ENCODE measurements around the gene ATP9B. TPM values are rescaled to one million over a fixed set of nuclear protein-coding genes. Genes with fewer than 3 reads are reported as not detected.

Gene ATP9B
- total and polyA plus RNA-seq, 7 donors: 6.5 to 66.5 (median 28.1) TPM

GRCh38 chr18:79334496-79335233, 265.5 kb downstream of the ATP9B start:
- Histone ChIP-seq H3K4me1 (no peaks in the 10 kb centered on the region), H3K9me3 (no peaks in the 10 kb centered on the region), H3K36me3 (peaks cover 0 to 78% (median 20%) of the 10 kb centered on the region in 4 donors), H3K4me3 (no peak overlapping the region), H3K27ac (no peak overlapping the region), H3K27me3 (no peaks in the 10 kb centered on the region)
- no peak for DNase-seq
- WGBS, 2 donors: 91 to 94% methylated on average over 29 of the region's 29 CpGs
- TF ChIP-seq EP300 (IDR thresholded peaks at IDR 0.05) (no peak), CTCF (IDR thresholded peaks at IDR 0.05) (no peak), POLR2A (IDR thresholded peaks at IDR 0.05) (no peak), POLR2AphosphoS5 (IDR thresholded peaks at IDR 0.05) (no peak)
- intact Hi-C loops (cut with DNase I): no loop called here

GRCh38 chr18:79335833-79336360, 266.7 kb downstream of the ATP9B start:
- Histone ChIP-seq H3K4me1 (no peaks in the 10 kb centered on the region), H3K4me3 (no peak overlapping the region), H3K9me3 (no peaks in the 10 kb centered on the region), H3K27me3 (no peaks in the 10 kb centered on the region), H3K36me3 (peaks cover 0 to 66% (median 19%) of the 10 kb centered on the region in 4 donors), H3K27ac (no peak overlapping the region)
- intact Hi-C loops (cut with DNase I): no loop called here
- TF ChIP-seq POLR2AphosphoS5 (IDR thresholded peaks at IDR 0.05) (no peak), EP300 (IDR thresholded peaks at IDR 0.05) (no peak), POLR2A (IDR thresholded peaks at IDR 0.05) (no peak), CTCF (IDR thresholded peaks at IDR 0.05) (no peak)
- DNase-seq: no peak
- 96 to 97% methylated on average over 23 of the region's 23 CpGs for WGBS, 2 donors

- Histone ChIP-seq H3K9me3 (no peaks in the 10 kb centered on the region), H3K4me3 (no peak overlapping the region), H3K4me1 (no peaks in the 10 kb centered on the region), H3K27ac (no peak overlapping the region), H3K27me3 (no peaks in the 10 kb centered on the region), H3K36me3 (peaks cover 0 to 58% (median 18%) of the 10 kb centered on the region in 4 donors)
- WGBS, 2 donors: 92 to 96% methylated on average over 20 of the region's 20 CpGs
- DNase-seq: no peak
- TF ChIP-seq POLR2AphosphoS5 (IDR thresholded peaks at IDR 0.05) (no peak), EP300 (IDR thresholded peaks at IDR 0.05) (no peak), CTCF (IDR thresholded peaks at IDR 0.05) (no peak), POLR2A (IDR thresholded peaks at IDR 0.05) (no peak)
- intact Hi-C loops (cut with DNase I): no loop called here
These were observed 267.5 kb downstream of the ATP9B start for GRCh38 chr18:79336556-79337142.

GRCh38 chr18:79337184-79337583, 268.0 kb downstream of the ATP9B start:
- no peaks in the 10 kb centered on the region for H3K4me1 ChIP-seq
- H3K9me3 ChIP-seq: no peaks in the 10 kb centered on the region
- peaks cover 0 to 53% (median 18%) of the 10 kb centered on the region in 4 donors for H3K36me3 ChIP-seq
- no peak overlapping the region for H3K4me3 ChIP-seq
- intact Hi-C loops (cut with DNase I): no loop called here
- no peak overlapping the region for H3K27ac ChIP-seq
- 98% methylated on average over 19 of the region's 19 CpGs for WGBS, 2 donors
- no peak for TF ChIP-seq POLR2A (IDR thresholded peaks at IDR 0.05)
- no peak for TF ChIP-seq CTCF (IDR thresholded peaks at IDR 0.05)
- TF ChIP-seq POLR2AphosphoS5 (IDR thresholded peaks at IDR 0.05): no peak
- TF ChIP-seq EP300 (IDR thresholded peaks at IDR 0.05): no peak
- DNase-seq: no peak
- no peaks in the 10 kb centered on the region for H3K27me3 ChIP-seq

Measured in sigmoid colon (tissue), 7 donors.